Heart right ventricle (tissue), 16 donors: ENCODE data around the gene LSS. TPM values are rescaled to one million over a fixed set of nuclear protein-coding genes. Genes with fewer than 3 reads are reported as not detected.
"Not testable (repeated sequence)": the region's sequence is repeated elsewhere in the genome, so short reads cannot be mapped to it uniquely, and the experiment has no call there.

Source experiments
- ATAC-seq, 8 donors: fragments of 200-7000 bp; cut with Tn5 transposase; one replicate each; pipeline ENCODE4 v1.9.1; 2020; ENCODE audit warnings: mild to moderate bottlenecking in 8 of 8, moderate library complexity in 8 of 8, moderate number of reproducible peaks in 1 of 8
- DNase-seq, 2 donors: peaks; one replicate each; pipeline ENCODE4 v3.0.0-alpha.2; 2020
- H3K27ac ChIP-seq, 10 donors: fragments of 200-600 bp; sonication (generic) in 2 of 10; one replicate each; pipeline versions ENCODE4 v1.5.0 to v1.8.0; 2020 to 2022; ENCODE audit warnings: mild to moderate bottlenecking in 3 of 10
- H3K27me3 ChIP-seq, 7 donors: fragments of 200-600 bp; one replicate each; pipeline ENCODE4 v1.8.0; 2021 to 2022; ENCODE audit warnings: mild to moderate bottlenecking in 2 of 7
- H3K36me3 ChIP-seq, 9 donors: fragments of 200-600 bp; sonication (generic) in 1 of 9; one replicate each; pipeline versions ENCODE4 v1.5.0 to v1.8.0; 2020 to 2022; ENCODE audit warnings: mild to moderate bottlenecking in 2 of 9
- H3K4me1 ChIP-seq, 9 donors: fragments of 200-600 bp; sonication (generic) in 1 of 9; one replicate each; pipeline versions ENCODE4 v1.5.0 to v1.8.0; 2020 to 2022; ENCODE audit warnings: mild to moderate bottlenecking in 4 of 9
- H3K4me3 ChIP-seq, 10 donors: fragments of 200-600 bp; sonication (generic) in 2 of 10; one replicate each; pipeline versions ENCODE4 v1.5.0 to v1.8.0; 2020 to 2022; ENCODE audit warnings: mild to moderate bottlenecking in 7 of 10, moderate library complexity in 2 of 10
- H3K9me3 ChIP-seq, 11 donors: fragments of 200-600 bp in 10 of 11; sonication (generic) in 2 of 11; one replicate each; pipeline versions ENCODE4 v1.5.0 to v1.8.0; 2013 to 2022; ENCODE audit warnings: mild to moderate bottlenecking in 2 of 11, control low read depth in 1 of 11, moderate library complexity in 1 of 11
- CTCF ChIP-seq, 9 donors: fragments of 200-600 bp; sonication (generic) in 2 of 9; IDR thresholded peaks; one replicate each; pipeline versions ENCODE4 v1.5.0 to v1.8.0; 2021 to 2022; ENCODE audit warnings: antibody characterized with exemption in 9 of 9, mild to moderate bottlenecking in 5 of 9, moderate library complexity in 1 of 9
- WGBS, 2 donors: extraction: QIAGEN DNeasy Blood & Tissue Kit; methylation state at CpG; one replicate each; pipeline ENCODE4 v1.1.7; 2013; ENCODE audit warnings: inconsistent platforms in 1 of 2; 5-methylcytosine and 5-hydroxymethylcytosine counted together
- intact Hi-C, 10 donors: fragments of 100-400 bp; cut with DNase I; formaldehyde crosslinking; loops; one replicate each; pipeline versions ENCODE4 v1.11.1 to v1.14.2; 2022
- polyA plus RNA-seq, 2 donors: library from polyadenylated mRNA; stranded (reverse); fragments of 200-250 nt; gene quantifications; one replicate each; pipeline ENCODE4 v1.2.3, GENCODE V29; 2013
- total RNA-seq, 10 donors: library from RNA; stranded (reverse); fragmentation: NEBNext Ultra II Directional in 3 of 10; extraction: Animal tissue kit (Norgen Biotek cat#: 25700) in 3 of 10; gene quantifications; one replicate each; pipeline versions ENCODE4 v1.2.1 to v1.2.4, GENCODE V29; 2021 to 2023
- donor health status: Arrhythmogenic right ventricular cardiomyopathy.
- donor health status: ischemic (EF 13 %, LVEDD 7.1; RV severe dilation, severe dysfunction).
- donor health status: healthy with polysubstance abuse.
- donor health status: DM: no; HTN: yes; CAD: no.
- donor health status: DM: no; HTN: no; CAD: no.
- donor health status: ischemic (EF 25% LVEDD 6.9; RV normal size, moderate dysfunction).
- donor health status: ischemic (EF 25% LVEDD 5.7; RV mildly dilated, moderate dysfunction).
- donor health status: healthy.
- donor health status: DM: yes; HTN: yes; CAD: no.
- donor health status: Ischemic cardiomyopathy.
- donor health status: ischemic (EF 35%, LVEDD 5.7; RV mildly dilated, moderate dysfunction).
- donor health status: nonischemic (EF 11% LVEDD 7.7; RV severe dilation, severe dysfunction).
- donor health status: DM: yes; HTN: yes; CAD: no.
- donor health status: PGD.
- donor health status: ischemic (EF 29% LVEDD 5.4; RV normal size, mild dysfunction).
- donor health status: nonischemic (EF 23%, LVEDD 6.1; RV moderate dilation, normal function).

LSS gene
- total and polyA plus RNA-seq, 12 donors, result 22.5 to 74.7 (median 40.7) TPM

GRCh38 chr21:46178961-46179360 is 49.6 kb downstream of the LSS start:
- H3K27ac ChIP-seq, result no peak overlapping the region
- H3K27me3 ChIP-seq, result no peaks in the 10 kb centered on the region
- WGBS, 2 donors, result 84 to 91% methylated on average over 4 of the region's 4 CpGs
- intact Hi-C loops, result no loop called here
- DNase-seq, result no peak
- H3K9me3 ChIP-seq, result peaks cover 0 to 29% (median 13%) of the 10 kb centered on the region in 11 donors
- no peaks in the 10 kb centered on the region for H3K36me3 ChIP-seq
- peaks cover 0 to 8% (median 0%) of the 10 kb centered on the region in 9 donors for H3K4me1 ChIP-seq
- no peak for ATAC-seq
- H3K4me3 ChIP-seq, result no peak overlapping the region
- no peak for TF ChIP-seq CTCF (IDR thresholded peaks at IDR 0.05)

- intact Hi-C loops, ATAC-seq, H3K27ac ChIP-seq, H3K4me3 ChIP-seq, DNase-seq, H3K27me3 ChIP-seq, H3K4me1 ChIP-seq, H3K36me3 ChIP-seq: not testable (repeated sequence)
- 95 to 97% methylated on average over 3 of the region's 3 CpGs for WGBS, 2 donors
- H3K9me3 ChIP-seq, result peaks cover 0 to 32% (median 13%) of the 10 kb centered on the region in 11 donors
Observed at GRCh38 chr21:46176443-46177129, 52.0 kb downstream of the LSS start.

GRCh38 chr21:46173573-46173972 is 55.0 kb downstream of the LSS start:
- DNase-seq (no peak), ATAC-seq (peak in 1 of 8 donors; percentile 44)
- intact Hi-C loops, result no loop called here
- 95 to 100% methylated on average over 1 of the region's 1 CpG for WGBS, 2 donors
- peaks cover 0 to 32% (median 13%) of the 10 kb centered on the region in 11 donors for H3K9me3 ChIP-seq
- no peak for TF ChIP-seq CTCF (IDR thresholded peaks at IDR 0.05)
- no peak overlapping the region for H3K27ac ChIP-seq
- no peaks in the 10 kb centered on the region for H3K4me1 ChIP-seq
- no peaks in the 10 kb centered on the region for H3K36me3 ChIP-seq
- H3K27me3 ChIP-seq, result no peaks in the 10 kb centered on the region
- H3K4me3 ChIP-seq, result no peak overlapping the region

GRCh38 chr21:46172863-46173528 is 55.6 kb downstream of the LSS start:
- DNase-seq, result no peak
- intact Hi-C loops, result no loop called here
- H3K4me3 ChIP-seq, result no peak overlapping the region
- WGBS, 2 donors, result 93% methylated on average over 6 of the region's 6 CpGs
- ATAC-seq, result peak in 1 of 8 donors; percentile 22
- H3K27ac ChIP-seq, result no peak overlapping the region
- no peak for TF ChIP-seq CTCF (IDR thresholded peaks at IDR 0.05)
- H3K4me1 ChIP-seq, result no peaks in the 10 kb centered on the region
- no peaks in the 10 kb centered on the region for H3K36me3 ChIP-seq
- peaks cover 0 to 32% (median 13%) of the 10 kb centered on the region in 11 donors for H3K9me3 ChIP-seq
- H3K27me3 ChIP-seq, result no peaks in the 10 kb centered on the region
